Measurements from ENCODE around the gene CTNS.

DNA sequence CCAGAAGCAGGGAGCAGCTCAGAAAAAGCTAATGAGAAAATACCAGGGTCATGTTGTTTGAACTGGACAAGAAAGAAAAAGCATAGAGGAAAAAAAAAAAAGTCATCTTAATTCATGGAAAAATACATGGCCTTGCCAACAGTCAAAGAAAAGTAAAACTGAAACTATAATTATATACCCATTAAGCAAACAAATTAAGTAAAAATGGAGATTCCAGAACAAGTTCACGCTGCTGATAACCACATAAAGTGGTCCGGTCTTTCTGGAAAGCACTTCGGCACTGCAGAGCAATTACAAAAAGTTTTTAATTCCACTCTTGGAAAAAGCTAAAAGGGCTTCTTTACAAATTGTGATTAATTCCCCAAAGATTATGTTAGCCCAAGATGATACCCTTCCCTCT, 71.8 kb downstream of the CTNS start:
- TF ChIP-seq POLR2AphosphoS5 (IDR thresholded peaks at IDR 0.05) (no peak), EP300 (IDR thresholded peaks at IDR 0.05) (no peak)
- TF ChIP-seq, protein P1, sequence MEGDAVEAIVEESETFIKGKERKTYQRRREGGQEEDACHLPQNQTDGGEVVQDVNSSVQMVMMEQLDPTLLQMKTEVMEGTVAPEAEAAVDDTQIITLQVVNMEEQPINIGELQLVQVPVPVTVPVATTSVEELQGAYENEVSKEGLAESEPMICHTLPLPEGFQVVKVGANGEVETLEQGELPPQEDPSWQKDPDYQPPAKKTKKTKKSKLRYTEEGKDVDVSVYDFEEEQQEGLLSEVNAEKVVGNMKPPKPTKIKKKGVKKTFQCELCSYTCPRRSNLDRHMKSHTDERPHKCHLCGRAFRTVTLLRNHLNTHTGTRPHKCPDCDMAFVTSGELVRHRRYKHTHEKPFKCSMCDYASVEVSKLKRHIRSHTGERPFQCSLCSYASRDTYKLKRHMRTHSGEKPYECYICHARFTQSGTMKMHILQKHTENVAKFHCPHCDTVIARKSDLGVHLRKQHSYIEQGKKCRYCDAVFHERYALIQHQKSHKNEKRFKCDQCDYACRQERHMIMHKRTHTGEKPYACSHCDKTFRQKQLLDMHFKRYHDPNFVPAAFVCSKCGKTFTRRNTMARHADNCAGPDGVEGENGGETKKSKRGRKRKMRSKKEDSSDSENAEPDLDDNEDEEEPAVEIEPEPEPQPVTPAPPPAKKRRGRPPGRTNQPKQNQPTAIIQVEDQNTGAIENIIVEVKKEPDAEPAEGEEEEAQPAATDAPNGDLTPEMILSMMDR (IDR thresholded peaks at IDR 0.05) = no peak

Data from stomach (tissue), 4 donors.